A673 (cell line): ENCODE data around the gene RALGPS1. TPM values are rescaled to one million over a fixed set of nuclear protein-coding genes. Genes with fewer than 3 reads are reported as not detected.

ENCODE experiments used
- BruUV-seq: library from RNA; stranded (reverse); fragments of 400-500 nt; replicated peaks from 2 replicates; lab custom pipeline; 2021; lab: Mats Ljungman, UMichigan
- CTCF ChIA-PET: fragments of 300-600 bp; sonication (Branson Sonifier 250); formaldehyde crosslinking; loops from one replicate; lab custom pipeline; 2022; ENCODE audit warnings: antibody characterized with exemption; lab: Charles Lee
- POLR2A ChIA-PET: fragments of 300-600 bp; sonication (Branson Sonifier 250); formaldehyde crosslinking; loops from one replicate; lab custom pipeline; 2022; ENCODE audit warnings: antibody characterized with exemption; ENCODE audit not compliant: low non-redundant PET; lab: Charles Lee
- DNase-seq: peaks from one replicate; pipeline ENCODE4 v3.0.0-alpha.2; 2015; ENCODE audit warnings: low spot score
- H3K27ac ChIP-seq: fragments of 200-600 bp; sonication (generic); 2 replicates; pipeline ENCODE4 v1.5.1; 2016; ENCODE audit warnings: mixed run types, low read depth, mild to moderate bottlenecking, mixed read lengths, antibody characterized with exemption, low read length; ENCODE audit not compliant: poor library complexity, severe bottlenecking
- H3K27me3 ChIP-seq: fragments of 200-600 bp; sonication (generic); replicated peaks from 2 replicates; pipeline ENCODE4 v1.6.1; 2017; ENCODE audit warnings: mixed run types, low read depth, mild to moderate bottlenecking, mixed read lengths, antibody characterized with exemption, low read length; ENCODE audit not compliant: insufficient read depth, poor library complexity
- H3K36me3 ChIP-seq: fragments of 200-600 bp; sonication (generic); 2 replicates; pipeline ENCODE4 v1.6.1; 2016; ENCODE audit warnings: mixed run types, mild to moderate bottlenecking, mixed read lengths, antibody characterized with exemption, low read length; ENCODE audit not compliant: insufficient read depth, poor library complexity, severe bottlenecking
- H3K4me1 ChIP-seq: fragments of 200-600 bp; sonication (generic); 2 replicates; pipeline ENCODE4 v1.6.1; 2017; ENCODE audit warnings: mixed run types, mild to moderate bottlenecking, mixed read lengths, antibody characterized with exemption, low read length; ENCODE audit not compliant: insufficient read depth, poor library complexity, severe bottlenecking
- H3K4me3 ChIP-seq: fragments of 200-600 bp; sonication (generic); 2 replicates; pipeline ENCODE4 v1.5.1; 2016; ENCODE audit warnings: low read depth, mixed run types, mild to moderate bottlenecking, mixed read lengths, low read length; ENCODE audit not compliant: poor library complexity, severe bottlenecking
- H3K9me3 ChIP-seq: fragments of 200-600 bp; sonication (generic); 2 replicates; pipeline ENCODE4 v1.6.1; 2016; ENCODE audit warnings: mixed run types, low read depth, mild to moderate bottlenecking, mixed read lengths, antibody characterized with exemption, low read length; ENCODE audit not compliant: poor library complexity, severe bottlenecking
- CTCF ChIP-seq: fragments of 300-800, 200-600 bp; sonication (generic); conservative IDR thresholded peaks from 2 replicates; pipeline ENCODE4 v1.5.1; 2017; ENCODE audit warnings: low read depth, mild to moderate bottlenecking, antibody characterized with exemption, low read length, moderate library complexity, mixed read lengths
- EZH2 ChIP-seq: fragments of 200-600 bp; sonication (generic); IDR thresholded peaks from 2 replicates; pipeline ENCODE4 v1.6.1; 2017; ENCODE audit warnings: borderline replicate concordance, low read depth, mild to moderate bottlenecking, mixed read lengths, antibody characterized with exemption, low read length; ENCODE audit not compliant: poor library complexity, severe bottlenecking
- intact Hi-C: fragments of 100-400 bp; cut with micrococcal nuclease; formaldehyde crosslinking; loops from one replicate; pipeline ENCODE4 v1.10.0; 2022; ENCODE audit not compliant: unreplicated experiment
- total RNA-seq: library from RNA; stranded (reverse); gene quantifications from 2 replicates; pipeline ENCODE4 v1.2.3, GENCODE V29; 2021

Gene RALGPS1
- total RNA-seq, 1 experiment from 2014 or later, result 3.9 TPM

- no peak for DNase-seq
- Histone ChIP-seq H3K27me3 (no peaks in the 10 kb centered on the region), H3K4me1 (no peaks in the 10 kb centered on the region), H3K36me3 (no peaks in the 10 kb centered on the region), H3K27ac (no peak overlapping the region), H3K4me3 (no peak overlapping the region), H3K9me3 (no peaks in the 10 kb centered on the region)
- no TSS peak for BruUV-seq
- intact Hi-C loops, result no loop called here
- TF ChIP-seq CTCF (no peak), EZH2 (no peak)
- CTCF ChIA-PET, result no interaction called here
- POLR2A ChIA-PET, result no interaction called here
Observed at GRCh38 chr9:127130661-127131538, 216.3 kb downstream of the RALGPS1 start.

- BruUV-seq, result no TSS peak
- Histone ChIP-seq H3K27me3 (no peaks in the 10 kb centered on the region), H3K9me3 (no peaks in the 10 kb centered on the region), H3K27ac (no peak overlapping the region), H3K4me1 (no peaks in the 10 kb centered on the region), H3K36me3 (no peaks in the 10 kb centered on the region), H3K4me3 (no peak overlapping the region)
- CTCF ChIA-PET, result no interaction called here
- DNase-seq, result no peak
- intact Hi-C loops, result no loop called here
- POLR2A ChIA-PET, result no interaction called here
- TF ChIP-seq EZH2, result no peak
- TF ChIP-seq CTCF, result no peak
Observed at GRCh38 chr9:127131871-127132270, 217.3 kb downstream of the RALGPS1 start.

- TF ChIP-seq CTCF (no peak), EZH2 (no peak)
- H3K9me3 ChIP-seq, result no peaks in the 10 kb centered on the region
- POLR2A ChIA-PET, result no interaction called here
- DNase-seq, result no peak
- H3K36me3 ChIP-seq, result no peaks in the 10 kb centered on the region
- no TSS peak for BruUV-seq
- H3K27me3 ChIP-seq, result no peaks in the 10 kb centered on the region
- H3K4me1 ChIP-seq, result no peaks in the 10 kb centered on the region
- CTCF ChIA-PET, result no interaction called here
- H3K4me3 ChIP-seq, result no peak overlapping the region
- intact Hi-C loops, result no loop called here
- no peak overlapping the region for H3K27ac ChIP-seq
Observed at GRCh38 chr9:127132375-127132774, 217.8 kb downstream of the RALGPS1 start.
